ENCODE measurements around the gene CDK5. TPM values are rescaled to one million over a fixed set of nuclear protein-coding genes. Genes with fewer than 3 reads are reported as not detected.

Gene CDK5
- total RNA-seq, 1 experiment from 2014 or later = 21.1 TPM

DNA sequence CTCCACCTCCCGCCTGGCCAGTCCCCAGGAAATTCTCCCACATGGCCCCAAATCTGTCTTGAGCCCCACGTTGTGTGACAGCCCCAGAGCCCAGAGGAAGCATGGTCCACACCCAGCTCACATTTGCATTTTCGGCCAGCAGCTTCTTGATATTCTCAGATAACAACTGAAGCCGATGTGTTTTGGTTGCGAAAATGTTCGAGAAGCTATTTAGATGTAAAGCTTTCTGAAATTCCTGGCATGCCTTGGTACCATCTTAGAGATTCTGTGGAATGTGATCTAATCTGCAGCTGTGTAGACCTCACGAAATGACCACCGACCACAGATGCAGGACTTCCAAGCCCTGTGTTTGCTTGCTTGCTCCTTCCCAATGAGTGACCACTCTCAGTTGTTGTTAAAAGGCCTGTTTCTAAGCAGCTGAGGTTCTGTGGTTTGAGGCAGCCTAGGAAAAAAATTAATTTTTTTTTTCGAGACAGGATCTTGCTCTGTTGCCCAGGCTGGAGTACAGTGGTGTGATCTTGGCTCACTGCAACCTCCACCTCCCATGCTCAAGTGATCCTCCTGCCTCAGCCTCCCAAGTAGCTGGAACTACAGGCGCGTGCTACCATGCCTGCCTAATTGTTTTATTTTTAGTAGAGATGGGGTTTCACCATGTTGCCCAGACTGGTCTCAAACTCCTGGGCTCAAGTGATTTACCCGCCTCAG, 10.5 kb upstream of the CDK5 start:
- H3K36me3 ChIP-seq (ENCODE audit: insufficient read depth, low read length, poor library complexity, severe bottlenecking) = peaks cover 72% of the 10 kb centered on the region
- DNase-seq (ENCODE audit: low spot score) = no peak
- POLR2A ChIA-PET (ENCODE audit: low non-redundant PET) = no interaction called here

DNA sequence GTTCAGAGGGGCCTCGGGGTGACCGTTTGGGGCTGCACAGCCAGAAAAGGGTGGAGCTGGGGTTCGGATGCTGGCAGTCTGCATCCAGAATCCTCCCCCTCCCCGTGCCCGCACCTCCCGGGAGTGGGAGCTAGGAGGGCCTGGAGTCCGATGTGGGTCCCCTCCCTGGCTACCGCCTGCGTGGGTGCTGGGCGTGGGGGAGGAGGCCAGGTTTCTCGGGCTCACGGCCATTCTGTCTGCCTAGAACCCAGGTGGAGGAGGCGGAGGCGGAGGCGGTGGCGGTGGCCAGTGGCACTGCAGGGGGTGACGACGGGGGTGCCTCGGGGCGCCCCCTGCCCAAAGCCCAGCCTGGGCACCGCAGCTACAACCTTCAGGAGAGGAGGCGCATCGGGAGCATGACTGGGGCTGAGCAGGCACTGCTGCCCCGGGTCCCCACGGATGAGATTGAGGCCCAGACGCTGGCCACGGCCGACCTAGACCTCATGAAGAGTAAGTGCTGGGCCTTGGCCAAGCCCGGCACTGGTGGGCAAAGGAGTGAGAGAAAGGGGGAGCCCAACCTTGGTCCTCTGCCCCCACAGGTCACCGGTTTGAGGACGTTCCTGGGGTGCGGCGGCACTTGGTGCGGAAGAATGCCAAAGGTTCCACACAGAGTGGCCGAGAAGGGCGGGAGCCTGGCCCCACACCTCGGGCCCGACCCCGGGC, 8.7 kb upstream of the CDK5 start:
- Histone ChIP-seq H3K36me3 (ENCODE audit: insufficient read depth, low read length, poor library complexity, severe bottlenecking) (peaks cover 57% of the 10 kb centered on the region), H3K9me3 (ENCODE audit: low read depth, low read length, poor library complexity, severe bottlenecking) (no peaks in the 10 kb centered on the region), H3K4me1 (ENCODE audit: insufficient read depth, low read length, poor library complexity, severe bottlenecking) (peaks cover 8% of the 10 kb centered on the region), H3K27ac (ENCODE audit: low read depth, low read length, poor library complexity, severe bottlenecking) (no peak overlapping the region), H3K27me3 (replicated peaks; ENCODE audit: insufficient read depth, low read depth, low read length, poor library complexity) (no peaks in the 10 kb centered on the region), H3K4me3 (ENCODE audit: low read depth, low read length, poor library complexity, severe bottlenecking) (no peak overlapping the region)
- TF ChIP-seq, protein P1, sequence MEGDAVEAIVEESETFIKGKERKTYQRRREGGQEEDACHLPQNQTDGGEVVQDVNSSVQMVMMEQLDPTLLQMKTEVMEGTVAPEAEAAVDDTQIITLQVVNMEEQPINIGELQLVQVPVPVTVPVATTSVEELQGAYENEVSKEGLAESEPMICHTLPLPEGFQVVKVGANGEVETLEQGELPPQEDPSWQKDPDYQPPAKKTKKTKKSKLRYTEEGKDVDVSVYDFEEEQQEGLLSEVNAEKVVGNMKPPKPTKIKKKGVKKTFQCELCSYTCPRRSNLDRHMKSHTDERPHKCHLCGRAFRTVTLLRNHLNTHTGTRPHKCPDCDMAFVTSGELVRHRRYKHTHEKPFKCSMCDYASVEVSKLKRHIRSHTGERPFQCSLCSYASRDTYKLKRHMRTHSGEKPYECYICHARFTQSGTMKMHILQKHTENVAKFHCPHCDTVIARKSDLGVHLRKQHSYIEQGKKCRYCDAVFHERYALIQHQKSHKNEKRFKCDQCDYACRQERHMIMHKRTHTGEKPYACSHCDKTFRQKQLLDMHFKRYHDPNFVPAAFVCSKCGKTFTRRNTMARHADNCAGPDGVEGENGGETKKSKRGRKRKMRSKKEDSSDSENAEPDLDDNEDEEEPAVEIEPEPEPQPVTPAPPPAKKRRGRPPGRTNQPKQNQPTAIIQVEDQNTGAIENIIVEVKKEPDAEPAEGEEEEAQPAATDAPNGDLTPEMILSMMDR (conservative IDR thresholded peaks at IDR 0.05; ENCODE audit: low read depth, low read length) = no peak
- no peak for TF ChIP-seq EZH2 (IDR thresholded peaks at IDR 0.05; ENCODE audit: borderline replicate concordance, low read depth, low read length, poor library complexity, severe bottlenecking)
- BruUV-seq (replicated peaks) = no TSS peak
- no peak for DNase-seq (ENCODE audit: low spot score)
- ChIA-PET CTCF (no interaction called here), POLR2A (ENCODE audit: low non-redundant PET) (no interaction called here)
- intact Hi-C loops (cut with micrococcal nuclease; ENCODE audit: unreplicated experiment) = no loop called here

More for the DNA sequence above, 10.5 kb upstream of the CDK5 start:
- intact Hi-C loops (cut with micrococcal nuclease; ENCODE audit: unreplicated experiment) = no loop called here
- CTCF ChIA-PET = no interaction called here
- Histone ChIP-seq H3K4me3 (ENCODE audit: low read depth, low read length, poor library complexity, severe bottlenecking) (no peak overlapping the region), H3K4me1 (ENCODE audit: insufficient read depth, low read length, poor library complexity, severe bottlenecking) (no peaks in the 10 kb centered on the region), H3K9me3 (ENCODE audit: low read depth, low read length, poor library complexity, severe bottlenecking) (no peaks in the 10 kb centered on the region), H3K27ac (ENCODE audit: low read depth, low read length, poor library complexity, severe bottlenecking) (no peak overlapping the region), H3K27me3 (replicated peaks; ENCODE audit: insufficient read depth, low read depth, low read length, poor library complexity) (no peaks in the 10 kb centered on the region)
- TF ChIP-seq, protein P1 (conservative IDR thresholded peaks at IDR 0.05; ENCODE audit: low read depth, low read length) = no peak
- no peak for TF ChIP-seq EZH2 (IDR thresholded peaks at IDR 0.05; ENCODE audit: borderline replicate concordance, low read depth, low read length, poor library complexity, severe bottlenecking)
- no TSS peak for BruUV-seq (replicated peaks)

- ChIA-PET POLR2A (ENCODE audit: low non-redundant PET) (no interaction called here), CTCF (no interaction called here)
- no peak for DNase-seq (ENCODE audit: low spot score)
- H3K9me3 ChIP-seq (ENCODE audit: low read depth, low read length, poor library complexity, severe bottlenecking) = no peaks in the 10 kb centered on the region
- no peaks in the 10 kb centered on the region for H3K27me3 ChIP-seq (replicated peaks; ENCODE audit: insufficient read depth, low read depth, low read length, poor library complexity)
- H3K36me3 ChIP-seq (ENCODE audit: insufficient read depth, low read length, poor library complexity, severe bottlenecking) = peaks cover 48% of the 10 kb centered on the region
- TF ChIP-seq, protein P1 (conservative IDR thresholded peaks at IDR 0.05; ENCODE audit: low read depth, low read length) = no peak
- no peak for TF ChIP-seq EZH2 (IDR thresholded peaks at IDR 0.05; ENCODE audit: borderline replicate concordance, low read depth, low read length, poor library complexity, severe bottlenecking)
- intact Hi-C loops (cut with micrococcal nuclease; ENCODE audit: unreplicated experiment) = no loop called here
- no peak overlapping the region for H3K27ac ChIP-seq (ENCODE audit: low read depth, low read length, poor library complexity, severe bottlenecking)
- peaks cover 17% of the 10 kb centered on the region for H3K4me1 ChIP-seq (ENCODE audit: insufficient read depth, low read length, poor library complexity, severe bottlenecking)
- H3K4me3 ChIP-seq (ENCODE audit: low read depth, low read length, poor library complexity, severe bottlenecking) = no peak overlapping the region
- no TSS peak for BruUV-seq (replicated peaks)
These were observed 7.8 kb upstream of the CDK5 start for GRCh38 chr7:151065516-151065915.
